VCaP (cell line): ENCODE measurements around the gene NFATC1.

ENCODE experiments used
- H3K27ac ChIP-seq: fragments of 450-650 bp; 2 replicates; pipeline ENCODE4 v1.5.1; 2017
- TF ChIP-seq, protein P1 (sequence below): fragments of 450-650 bp; conservative IDR thresholded peaks from 2 replicates; pipeline ENCODE4 v1.5.1; 2017; ENCODE audit warnings: mild to moderate bottlenecking, moderate library complexity

Gene NFATC1

DNA sequence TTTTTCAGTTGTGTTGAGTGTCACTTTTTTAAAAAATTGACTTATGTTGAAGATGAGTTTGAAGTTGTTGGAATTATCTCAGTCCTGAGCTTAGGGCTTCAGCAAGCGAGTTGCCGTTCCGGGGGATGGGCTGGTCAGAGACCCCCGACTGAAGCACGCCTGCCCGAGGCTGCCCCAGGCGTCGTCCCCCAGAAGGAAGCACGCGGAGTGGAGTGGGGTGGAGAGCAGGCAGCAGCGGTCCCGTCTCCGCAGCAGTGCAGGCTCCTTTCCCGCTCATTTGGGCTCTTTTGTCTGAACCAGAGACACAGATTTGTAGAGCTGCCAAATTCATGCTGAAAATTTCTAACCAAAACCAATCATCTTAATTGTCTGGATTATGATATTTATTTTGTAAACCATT is 33.7 kb downstream of the NFATC1 start:
- no peak overlapping the region for H3K27ac ChIP-seq
- TF ChIP-seq, protein P1, sequence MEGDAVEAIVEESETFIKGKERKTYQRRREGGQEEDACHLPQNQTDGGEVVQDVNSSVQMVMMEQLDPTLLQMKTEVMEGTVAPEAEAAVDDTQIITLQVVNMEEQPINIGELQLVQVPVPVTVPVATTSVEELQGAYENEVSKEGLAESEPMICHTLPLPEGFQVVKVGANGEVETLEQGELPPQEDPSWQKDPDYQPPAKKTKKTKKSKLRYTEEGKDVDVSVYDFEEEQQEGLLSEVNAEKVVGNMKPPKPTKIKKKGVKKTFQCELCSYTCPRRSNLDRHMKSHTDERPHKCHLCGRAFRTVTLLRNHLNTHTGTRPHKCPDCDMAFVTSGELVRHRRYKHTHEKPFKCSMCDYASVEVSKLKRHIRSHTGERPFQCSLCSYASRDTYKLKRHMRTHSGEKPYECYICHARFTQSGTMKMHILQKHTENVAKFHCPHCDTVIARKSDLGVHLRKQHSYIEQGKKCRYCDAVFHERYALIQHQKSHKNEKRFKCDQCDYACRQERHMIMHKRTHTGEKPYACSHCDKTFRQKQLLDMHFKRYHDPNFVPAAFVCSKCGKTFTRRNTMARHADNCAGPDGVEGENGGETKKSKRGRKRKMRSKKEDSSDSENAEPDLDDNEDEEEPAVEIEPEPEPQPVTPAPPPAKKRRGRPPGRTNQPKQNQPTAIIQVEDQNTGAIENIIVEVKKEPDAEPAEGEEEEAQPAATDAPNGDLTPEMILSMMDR, result no peak

- no peak overlapping the region for H3K27ac ChIP-seq
- TF ChIP-seq, protein P1, result no peak
Observed at GRCh38 chr18:79429785-79430281, 34.1 kb downstream of the NFATC1 start.

DNA sequence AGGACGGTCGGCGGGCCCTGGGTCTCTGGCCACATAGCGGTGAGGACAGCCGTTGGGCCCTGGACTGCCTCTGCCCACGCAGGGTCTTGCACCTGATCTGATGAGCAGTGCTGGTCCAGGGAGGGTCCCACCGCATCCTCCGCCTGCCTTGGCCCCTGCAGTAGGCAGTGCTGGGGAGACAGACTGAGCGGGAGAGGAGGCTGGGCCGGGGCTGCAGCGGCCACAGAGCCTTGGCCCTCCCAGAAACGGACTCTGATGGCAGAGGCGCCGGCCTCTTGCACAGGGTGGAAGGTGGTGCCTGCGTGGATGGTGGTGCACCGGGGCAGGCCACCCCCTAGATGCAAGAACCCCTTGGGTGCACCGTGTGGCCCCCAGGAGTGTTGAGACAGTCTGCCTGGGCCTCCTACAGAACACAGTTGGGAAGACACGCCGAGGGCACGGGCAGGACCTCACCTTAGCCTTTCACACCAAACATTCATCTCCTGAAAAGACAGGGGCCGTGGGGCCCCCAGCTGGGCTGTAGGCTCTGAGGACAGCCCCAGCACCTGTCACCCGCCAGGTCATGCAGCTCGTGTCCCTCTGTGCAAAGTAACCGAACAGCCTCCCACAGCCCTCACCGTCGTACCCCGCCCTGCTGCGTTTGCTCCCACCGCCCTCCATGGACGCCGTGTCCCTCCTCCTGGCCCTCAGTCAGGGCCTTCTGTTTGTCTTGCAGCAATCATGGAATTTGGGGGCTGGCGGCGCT is 36.8 kb downstream of the NFATC1 start:
- TF ChIP-seq, protein P1, result no peak
- H3K27ac ChIP-seq, result no peak overlapping the region

- TF ChIP-seq, protein P1, result no peak
- H3K27ac ChIP-seq, result no peak overlapping the region
Observed at GRCh38 chr18:79433431-79433830, 37.7 kb downstream of the NFATC1 start.

DNA sequence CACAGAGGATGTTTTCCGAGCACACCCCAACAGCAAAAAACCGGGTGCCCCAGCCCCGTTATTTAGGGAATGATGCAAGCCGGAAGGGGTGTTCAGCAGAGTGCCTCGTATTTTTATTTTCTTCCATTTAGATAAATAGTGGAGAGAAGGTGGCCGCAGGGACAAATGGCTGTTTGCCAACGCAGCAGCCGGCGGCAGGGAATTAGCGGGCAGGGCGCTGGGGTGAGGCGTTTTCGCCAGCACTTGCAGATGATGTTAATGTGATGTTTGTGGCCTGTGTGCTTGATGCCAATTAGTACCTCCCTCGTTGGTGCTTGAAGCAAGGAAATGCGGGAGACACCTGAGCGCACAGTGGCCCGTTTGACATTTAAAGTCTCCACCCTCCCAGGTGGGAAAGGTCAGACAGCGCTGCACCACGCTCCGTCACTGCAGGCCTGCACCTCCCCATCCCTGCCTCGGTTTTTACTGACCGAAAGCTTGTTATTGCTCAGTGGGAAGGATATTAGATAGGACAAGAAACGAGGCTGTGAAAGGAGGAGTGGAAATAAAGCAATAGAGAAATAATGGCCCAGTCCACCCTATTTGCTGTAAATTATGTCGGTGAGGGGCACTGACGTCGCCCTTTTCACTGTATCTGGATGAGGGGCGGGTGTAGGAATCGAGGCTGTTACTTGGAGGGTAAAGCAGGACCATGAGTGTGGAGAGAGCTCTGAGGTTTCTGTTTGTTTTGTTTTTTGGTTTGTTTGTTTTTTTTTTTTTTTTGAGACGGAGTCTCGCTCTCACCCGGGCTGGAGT is 39.1 kb downstream of the NFATC1 start:
- no peak overlapping the region for H3K27ac ChIP-seq
- TF ChIP-seq, protein P1, result no peak

GRCh38 chr18:79436556-79437275 is 41.0 kb downstream of the NFATC1 start:
- no peak overlapping the region for H3K27ac ChIP-seq
- TF ChIP-seq, protein P1, result no peak
